OCI-LY1 (cell line): ENCODE results near the gene ALDH1L1.

Experiments used
- H2AFZ ChIP-seq: fragments of 200-600 bp; sonication (generic), shearing (Covaris generic); 2 replicates; pipeline ENCODE4 v1.6.0; 2014; ENCODE audit warnings: antibody characterized with exemption, mild to moderate bottlenecking, low read length
- H3F3A ChIP-seq: fragments of 200-600 bp; sonication (generic), shearing (Covaris generic); 2 replicates; pipeline ENCODE4 v1.6.0; 2014; ENCODE audit warnings: mild to moderate bottlenecking, antibody characterized with exemption, low read length, moderate library complexity; ENCODE audit not compliant: insufficient read depth
- H3K27ac ChIP-seq: fragments of 200-600 bp; sonication (generic); 2 replicates; pipeline ENCODE4 v1.5.1; 2014; ENCODE audit warnings: low read length, mixed run types, mild to moderate bottlenecking, low read depth; ENCODE audit not compliant: poor library complexity, severe bottlenecking
- H3K27me3 ChIP-seq: fragments of 200-600 bp; sonication (generic); 2 replicates; pipeline ENCODE4 v1.6.0; 2014; ENCODE audit warnings: antibody characterized with exemption, mild to moderate bottlenecking, low read length, moderate library complexity; ENCODE audit not compliant: insufficient read depth
- H3K36me3 ChIP-seq: fragments of 200-600 bp; sonication (generic); 2 replicates; pipeline ENCODE4 v1.6.1; 2014; ENCODE audit warnings: mild to moderate bottlenecking, antibody characterized with exemption, low read length, moderate library complexity, mixed read lengths; ENCODE audit not compliant: insufficient read depth
- H3K4me1 ChIP-seq: fragments of 200-600 bp; sonication (generic); 2 replicates; pipeline ENCODE4 v1.5.1; 2014; ENCODE audit warnings: mild to moderate bottlenecking, low read length, moderate library complexity; ENCODE audit not compliant: insufficient read depth, severe bottlenecking
- H3K4me2 ChIP-seq: fragments of 200-600 bp; sonication (generic), shearing (Covaris generic); 2 replicates; pipeline ENCODE4 v1.6.1; 2014; ENCODE audit warnings: low read length
- H3K4me3 ChIP-seq: fragments of 200-600 bp; sonication (generic); 2 replicates; pipeline ENCODE4 v1.5.1; 2014; ENCODE audit warnings: low read length, low read depth, mild to moderate bottlenecking, mixed read lengths; ENCODE audit not compliant: poor library complexity, severe bottlenecking
- H3K79me2 ChIP-seq: fragments of 200-600 bp; shearing (Covaris generic); 2 replicates; pipeline ENCODE4 v1.6.1; 2016; ENCODE audit warnings: mixed run types, low read length, mixed read lengths; ENCODE audit not compliant: insufficient read depth
- H3K9ac ChIP-seq: fragments of 200-600 bp; sonication (generic), shearing (Covaris generic); 2 replicates; pipeline ENCODE4 v1.6.1; 2014; ENCODE audit warnings: mild to moderate bottlenecking, low read length, mixed read lengths
- H3K9me2 ChIP-seq: fragments of 200-600 bp; sonication (generic), shearing (Covaris generic); 2 replicates; pipeline ENCODE4 v1.6.1; 2014; ENCODE audit warnings: low read depth, mild to moderate bottlenecking, low read length, mixed read lengths
- H3K9me3 ChIP-seq: fragments of 200-600 bp; shearing (Covaris generic); 2 replicates; pipeline ENCODE4 v1.6.1; 2014; ENCODE audit warnings: low read length, mixed read lengths
- H4K20me1 ChIP-seq: fragments of 200-600 bp; sonication (generic), shearing (Covaris generic); 2 replicates; pipeline ENCODE4 v1.6.0; 2016; ENCODE audit warnings: mild to moderate bottlenecking, low read length; ENCODE audit not compliant: insufficient read depth
- EZH2 ChIP-seq: fragments of 200-600 bp; sonication (generic), shearing (Covaris generic); IDR thresholded peaks from 2 replicates; pipeline ENCODE4 v1.8.0; 2017; ENCODE audit warnings: borderline replicate concordance, mixed run types, mild to moderate bottlenecking, antibody characterized with exemption, low read length, moderate library complexity, mixed read lengths
- TF ChIP-seq, protein P1 (sequence below): fragments of 200-600 bp; sonication (generic), shearing (Covaris generic); IDR thresholded peaks from 2 replicates; pipeline ENCODE4 v1.5.1; 2017; ENCODE audit warnings: mild to moderate bottlenecking, antibody characterized with exemption, low read length, moderate library complexity, mixed read lengths

Gene ALDH1L1

DNA sequence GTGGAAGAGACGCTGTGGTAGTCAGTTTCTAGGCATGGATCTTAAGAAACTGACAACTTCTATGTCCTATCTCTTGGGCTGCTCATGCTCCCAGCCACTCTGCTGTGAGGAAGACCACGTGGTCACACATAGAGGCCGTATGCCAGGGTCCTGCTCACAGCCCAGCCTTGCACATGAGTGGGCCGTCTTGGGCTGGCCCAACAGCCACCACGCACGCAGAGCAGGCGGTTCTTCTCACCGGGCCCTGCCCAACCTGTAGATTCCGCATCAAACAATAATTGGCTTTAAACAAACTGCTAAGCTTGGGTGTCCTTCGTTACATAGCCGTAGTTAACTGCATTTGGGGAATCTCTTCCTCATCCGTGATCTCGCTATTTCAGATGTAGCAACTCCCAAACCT lies 122.5 kb downstream of the ALDH1L1 start:
- Histone ChIP-seq H3K4me1 (no peaks in the 10 kb centered on the region), H3K9me3 (no peaks in the 10 kb centered on the region)

DNA sequence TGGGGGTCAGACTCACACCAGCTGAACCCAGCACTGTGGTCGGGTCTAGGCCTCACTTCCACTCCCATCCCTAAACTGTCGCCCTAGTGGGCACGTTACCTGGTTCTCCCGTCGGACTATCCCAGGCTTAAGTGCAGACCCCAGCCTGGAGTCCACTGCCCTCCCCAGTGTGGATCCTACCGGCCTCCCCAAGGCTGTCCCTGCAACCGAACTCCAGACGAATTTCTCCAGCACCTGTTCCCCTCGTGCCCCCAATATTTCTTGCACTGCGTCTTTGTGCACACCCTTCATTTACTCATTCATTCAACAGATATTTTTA lies 122.9 kb downstream of the ALDH1L1 start:
- Histone ChIP-seq H3K79me2 (no peaks in the 10 kb centered on the region), H3K27ac (no peak overlapping the region), H3K27me3 (no peaks in the 10 kb centered on the region), H3F3A (no peaks in the 10 kb centered on the region), H3K4me2 (no peak overlapping the region), H4K20me1 (no peaks in the 10 kb centered on the region), H3K9me3 (no peaks in the 10 kb centered on the region), H3K4me3 (no peak overlapping the region), H2AFZ (no peak overlapping the region), H3K9me2 (no peaks in the 10 kb centered on the region), H3K9ac (no peak overlapping the region), H3K36me3 (no peaks in the 10 kb centered on the region), H3K4me1 (no peaks in the 10 kb centered on the region)
- TF ChIP-seq, protein P1, sequence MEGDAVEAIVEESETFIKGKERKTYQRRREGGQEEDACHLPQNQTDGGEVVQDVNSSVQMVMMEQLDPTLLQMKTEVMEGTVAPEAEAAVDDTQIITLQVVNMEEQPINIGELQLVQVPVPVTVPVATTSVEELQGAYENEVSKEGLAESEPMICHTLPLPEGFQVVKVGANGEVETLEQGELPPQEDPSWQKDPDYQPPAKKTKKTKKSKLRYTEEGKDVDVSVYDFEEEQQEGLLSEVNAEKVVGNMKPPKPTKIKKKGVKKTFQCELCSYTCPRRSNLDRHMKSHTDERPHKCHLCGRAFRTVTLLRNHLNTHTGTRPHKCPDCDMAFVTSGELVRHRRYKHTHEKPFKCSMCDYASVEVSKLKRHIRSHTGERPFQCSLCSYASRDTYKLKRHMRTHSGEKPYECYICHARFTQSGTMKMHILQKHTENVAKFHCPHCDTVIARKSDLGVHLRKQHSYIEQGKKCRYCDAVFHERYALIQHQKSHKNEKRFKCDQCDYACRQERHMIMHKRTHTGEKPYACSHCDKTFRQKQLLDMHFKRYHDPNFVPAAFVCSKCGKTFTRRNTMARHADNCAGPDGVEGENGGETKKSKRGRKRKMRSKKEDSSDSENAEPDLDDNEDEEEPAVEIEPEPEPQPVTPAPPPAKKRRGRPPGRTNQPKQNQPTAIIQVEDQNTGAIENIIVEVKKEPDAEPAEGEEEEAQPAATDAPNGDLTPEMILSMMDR, result no peak
- no peak for TF ChIP-seq EZH2

More for the DNA sequence above, 122.5 kb downstream of the ALDH1L1 start:
- no peak overlapping the region for H2AFZ ChIP-seq
- H3K27me3 ChIP-seq, result no peaks in the 10 kb centered on the region
- H4K20me1 ChIP-seq, result no peaks in the 10 kb centered on the region
- no peak overlapping the region for H3K27ac ChIP-seq
- H3K4me2 ChIP-seq, result no peak overlapping the region
- no peaks in the 10 kb centered on the region for H3K9me2 ChIP-seq
- TF ChIP-seq EZH2, result no peak
- TF ChIP-seq, protein P1, result no peak
- H3K79me2 ChIP-seq, result no peaks in the 10 kb centered on the region
- no peak overlapping the region for H3K9ac ChIP-seq
- no peak overlapping the region for H3K4me3 ChIP-seq
- H3F3A ChIP-seq, result no peaks in the 10 kb centered on the region
- H3K36me3 ChIP-seq, result no peaks in the 10 kb centered on the region

- H3K9me3 ChIP-seq, result no peaks in the 10 kb centered on the region
- H3K4me3 ChIP-seq, result no peak overlapping the region
- no peaks in the 10 kb centered on the region for H3K36me3 ChIP-seq
- H3K9me2 ChIP-seq, result no peaks in the 10 kb centered on the region
- H3K4me2 ChIP-seq, result no peak overlapping the region
- no peak overlapping the region for H2AFZ ChIP-seq
- no peaks in the 10 kb centered on the region for H4K20me1 ChIP-seq
- H3K27me3 ChIP-seq, result no peaks in the 10 kb centered on the region
- H3K4me1 ChIP-seq, result no peaks in the 10 kb centered on the region
- H3F3A ChIP-seq, result no peaks in the 10 kb centered on the region
- no peak overlapping the region for H3K9ac ChIP-seq
- no peak for TF ChIP-seq EZH2
- TF ChIP-seq, protein P1, result no peak
- no peak overlapping the region for H3K27ac ChIP-seq
- no peaks in the 10 kb centered on the region for H3K79me2 ChIP-seq
These were observed 123.5 kb downstream of the ALDH1L1 start for GRCh38 chr3:126056681-126057500.
